ENCODE data around the gene COL2A1. TPM values are rescaled to one million over a fixed set of nuclear protein-coding genes. Genes with fewer than 3 reads are reported as not detected.

COL2A1 gene
- total RNA-seq, 2 donors from 2014 or later = 12.4 to 21.0 TPM

DNA sequence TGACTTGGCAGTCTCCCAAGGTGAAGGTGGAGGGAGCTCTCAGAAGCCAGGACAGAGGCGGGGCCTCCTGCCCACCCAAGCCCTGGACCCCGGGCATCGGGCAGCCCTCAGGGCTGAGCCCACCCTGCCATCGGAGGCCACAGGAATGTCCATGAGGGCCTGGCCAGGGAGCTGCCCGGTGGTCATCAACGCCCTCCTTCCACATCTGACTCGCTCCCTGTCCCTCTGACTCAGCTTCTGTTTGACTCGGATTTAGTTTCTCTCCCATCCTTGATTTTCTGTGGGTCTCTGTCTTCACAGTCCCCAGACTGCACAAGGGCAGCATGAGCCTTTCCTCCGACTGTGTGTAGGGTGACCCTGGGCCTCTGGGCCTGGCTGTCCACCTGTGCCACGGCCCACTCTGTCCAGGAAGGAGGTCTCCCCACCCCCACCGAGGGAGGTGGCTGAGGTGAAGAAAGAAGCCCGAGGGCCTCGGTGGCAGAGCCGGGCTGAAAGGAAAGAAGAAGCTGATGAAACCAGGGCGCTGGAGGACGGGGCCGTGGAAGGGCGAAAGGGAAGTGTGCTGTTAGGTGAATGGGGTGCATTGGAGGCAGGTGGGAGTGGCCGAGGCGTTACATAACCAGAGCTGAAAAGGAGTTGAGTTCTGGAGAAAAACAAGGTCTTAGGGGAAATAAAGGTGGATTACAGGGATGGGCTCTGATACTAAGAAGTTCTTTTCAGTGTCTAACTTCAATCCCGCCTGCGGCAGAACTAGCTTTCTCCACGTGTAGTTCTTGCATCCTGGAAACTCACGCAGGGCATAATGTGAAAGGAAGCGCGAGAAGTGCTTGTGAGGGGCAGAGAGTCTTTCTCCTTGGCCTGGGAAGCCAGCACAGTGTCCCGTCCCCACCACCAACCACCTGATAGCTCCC is 57.6 kb downstream of the COL2A1 start:
- Histone ChIP-seq H3K9me3 (ENCODE audit: control insufficient read depth, low read length) (no peaks in the 10 kb centered on the region), H3K4me3 (ENCODE audit: low read length) (no peak overlapping the region), H3K36me3 (ENCODE audit: control insufficient read depth, insufficient read depth, low read length) (no peaks in the 10 kb centered on the region), H3K27me3 (ENCODE audit: control insufficient read depth, insufficient read depth, low read length, poor library complexity, severe bottlenecking) (peaks cover 24% of the 10 kb centered on the region), H3K4me1 (ENCODE audit: control insufficient read depth, insufficient read depth, low read length) (no peaks in the 10 kb centered on the region), H3K27ac (ENCODE audit: low read depth, low read length) (no peak overlapping the region), H3K9ac (ENCODE audit: extremely low read depth, low read length, poor library complexity, severe bottlenecking) (no peak overlapping the region)
- Mint-ChIP-seq H3K27ac (no peak overlapping the region), H3K36me3 (ENCODE audit: low read depth) (no peaks in the 10 kb centered on the region), H3K4me3 (no peak overlapping the region), H3K4me1 (no peaks in the 10 kb centered on the region), H3K9me3 (no peaks in the 10 kb centered on the region), H3K27me3 (ENCODE audit: insufficient read depth) (peaks cover 35% of the 10 kb centered on the region)
- WGBS, 2 experiments (ENCODE audit: insufficient coverage in 1 of 2, insufficient read length in 1 of 2) = 86 to 97% methylated on average over 16 to 27 of the region's 27 CpGs
- TF ChIP-seq, protein P1, sequence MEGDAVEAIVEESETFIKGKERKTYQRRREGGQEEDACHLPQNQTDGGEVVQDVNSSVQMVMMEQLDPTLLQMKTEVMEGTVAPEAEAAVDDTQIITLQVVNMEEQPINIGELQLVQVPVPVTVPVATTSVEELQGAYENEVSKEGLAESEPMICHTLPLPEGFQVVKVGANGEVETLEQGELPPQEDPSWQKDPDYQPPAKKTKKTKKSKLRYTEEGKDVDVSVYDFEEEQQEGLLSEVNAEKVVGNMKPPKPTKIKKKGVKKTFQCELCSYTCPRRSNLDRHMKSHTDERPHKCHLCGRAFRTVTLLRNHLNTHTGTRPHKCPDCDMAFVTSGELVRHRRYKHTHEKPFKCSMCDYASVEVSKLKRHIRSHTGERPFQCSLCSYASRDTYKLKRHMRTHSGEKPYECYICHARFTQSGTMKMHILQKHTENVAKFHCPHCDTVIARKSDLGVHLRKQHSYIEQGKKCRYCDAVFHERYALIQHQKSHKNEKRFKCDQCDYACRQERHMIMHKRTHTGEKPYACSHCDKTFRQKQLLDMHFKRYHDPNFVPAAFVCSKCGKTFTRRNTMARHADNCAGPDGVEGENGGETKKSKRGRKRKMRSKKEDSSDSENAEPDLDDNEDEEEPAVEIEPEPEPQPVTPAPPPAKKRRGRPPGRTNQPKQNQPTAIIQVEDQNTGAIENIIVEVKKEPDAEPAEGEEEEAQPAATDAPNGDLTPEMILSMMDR (conservative IDR thresholded peaks at IDR 0.05) = no peak
- DNase-seq = no peak

DNA sequence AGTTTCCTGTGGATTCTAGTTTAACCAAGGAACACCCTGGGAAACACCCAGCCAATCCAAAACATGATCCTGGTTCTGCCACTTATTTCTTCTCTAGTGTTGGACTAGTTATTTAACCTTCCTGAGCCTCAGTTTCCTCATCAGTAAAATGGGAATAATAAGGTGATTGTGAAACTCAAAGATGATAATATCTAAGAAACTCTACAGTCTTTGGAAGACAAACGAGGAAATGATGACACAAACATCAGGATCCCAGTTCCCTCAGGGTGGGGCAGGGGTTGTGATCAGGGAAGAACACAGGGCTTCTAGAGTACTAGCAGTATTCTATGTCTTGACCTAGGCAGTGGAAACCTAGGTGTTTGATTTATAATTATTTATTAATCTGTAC is 58.9 kb downstream of the COL2A1 start:
- Mint-ChIP-seq H3K4me1 (no peaks in the 10 kb centered on the region), H3K27ac (no peak overlapping the region), H3K4me3 (no peak overlapping the region), H3K36me3 (ENCODE audit: low read depth) (no peaks in the 10 kb centered on the region), H3K9me3 (no peaks in the 10 kb centered on the region), H3K27me3 (ENCODE audit: insufficient read depth) (peaks cover 39% of the 10 kb centered on the region)
- Histone ChIP-seq H3K9me3 (ENCODE audit: control insufficient read depth, low read length) (no peaks in the 10 kb centered on the region), H3K4me1 (ENCODE audit: control insufficient read depth, insufficient read depth, low read length) (no peaks in the 10 kb centered on the region), H3K27me3 (ENCODE audit: control insufficient read depth, insufficient read depth, low read length, poor library complexity, severe bottlenecking) (peaks cover 28% of the 10 kb centered on the region), H3K4me3 (ENCODE audit: low read length) (no peak overlapping the region), H3K27ac (ENCODE audit: low read depth, low read length) (no peak overlapping the region), H3K9ac (ENCODE audit: extremely low read depth, low read length, poor library complexity, severe bottlenecking) (no peak overlapping the region), H3K36me3 (ENCODE audit: control insufficient read depth, insufficient read depth, low read length) (no peaks in the 10 kb centered on the region)
- no peak for DNase-seq
- TF ChIP-seq, protein P1 (conservative IDR thresholded peaks at IDR 0.05) = no peak
- 90% methylated on average over 1 of the region's 1 CpG; no CpG with 5 or more reads in 1 of the 2 experiments for WGBS, 2 experiments (ENCODE audit: insufficient coverage in 1 of 2, insufficient read length in 1 of 2)

DNA sequence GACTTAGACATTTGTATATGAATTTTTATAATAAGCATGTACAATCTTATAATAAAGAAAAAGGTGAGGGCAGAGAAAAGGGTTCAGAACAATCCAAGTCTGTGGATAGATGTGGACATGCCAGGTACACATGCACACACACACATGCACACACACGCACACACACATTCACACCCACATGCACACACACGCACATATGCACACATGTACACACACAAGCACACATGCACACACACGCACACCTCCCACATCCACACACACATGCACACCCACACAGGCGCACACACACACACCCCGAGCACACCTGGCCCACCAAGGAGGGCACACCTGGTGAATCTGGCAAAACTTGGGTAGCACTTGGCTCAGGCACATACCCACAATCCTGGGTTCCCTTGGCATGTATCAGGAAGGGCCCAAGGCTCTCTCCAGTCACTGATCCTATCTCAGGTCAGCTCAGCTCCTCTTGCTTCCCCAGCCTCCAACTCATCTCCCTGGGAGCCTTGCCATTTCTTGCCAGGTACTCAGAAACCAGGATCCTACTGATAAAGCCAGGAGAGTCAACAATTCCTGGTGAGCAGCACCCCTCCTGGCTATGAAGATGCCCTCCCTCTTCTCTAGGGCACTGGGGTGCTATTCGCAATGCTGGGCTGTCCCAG is 59.5 kb downstream of the COL2A1 start:
- Mint-ChIP-seq H3K27me3 (ENCODE audit: insufficient read depth) (peaks cover 41% of the 10 kb centered on the region), H3K4me3 (no peak overlapping the region), H3K27ac (no peak overlapping the region), H3K36me3 (ENCODE audit: low read depth) (no peaks in the 10 kb centered on the region), H3K4me1 (no peaks in the 10 kb centered on the region), H3K9me3 (no peaks in the 10 kb centered on the region)
- Histone ChIP-seq H3K27ac (ENCODE audit: low read depth, low read length) (no peak overlapping the region), H3K36me3 (ENCODE audit: control insufficient read depth, insufficient read depth, low read length) (no peaks in the 10 kb centered on the region), H3K4me1 (ENCODE audit: control insufficient read depth, insufficient read depth, low read length) (no peaks in the 10 kb centered on the region), H3K9ac (ENCODE audit: extremely low read depth, low read length, poor library complexity, severe bottlenecking) (no peak overlapping the region), H3K27me3 (ENCODE audit: control insufficient read depth, insufficient read depth, low read length, poor library complexity, severe bottlenecking) (peaks cover 33% of the 10 kb centered on the region), H3K9me3 (ENCODE audit: control insufficient read depth, low read length) (no peaks in the 10 kb centered on the region), H3K4me3 (ENCODE audit: low read length) (no peak overlapping the region)
- TF ChIP-seq, protein P1 (conservative IDR thresholded peaks at IDR 0.05) = no peak
- 79 to 82% methylated on average over 5 to 6 of the region's 6 CpGs for WGBS, 2 experiments (ENCODE audit: insufficient coverage in 1 of 2, insufficient read length in 1 of 2)
- no peak for DNase-seq

Measured in endodermal cell (in vitro differentiated cells).